Measurements from ENCODE around the gene DNAJC3. TPM values are rescaled to one million over a fixed set of nuclear protein-coding genes. Genes with fewer than 3 reads are reported as not detected.

DNAJC3 gene
- total and polyA plus RNA-seq, 2 of the 13 experiments (the other 11 are each of a cell fraction or from before 2014, with no cell fraction given): 10.4 to 48.2 TPM

GRCh38 chr13:95652821-95653220 is 24.1 kb upstream of the DNAJC3 start:
- Histone ChIP-seq H3K4me2 (ENCODE audit: low read depth, low read length) (no peak overlapping the region), H3K9me3 (ENCODE audit: low read length) (no peaks in the 10 kb centered on the region), H2AFZ (ENCODE audit: low read length) (no peak overlapping the region), H3K27me3 (ENCODE audit: control insufficient read depth in 1 of 2, insufficient read depth in 2 of 2, low read length in 2 of 2) (peaks cover 0 to 9% of the 10 kb centered on the region in 2 experiments; a peak in 2 of 5 replicates), H3K4me1 (ENCODE audit: insufficient read depth, low read length) (no peaks in the 10 kb centered on the region), H3K4me3 (replicated peaks in 1 of 3; ENCODE audit: insufficient read depth in 1 of 3, low read depth in 2 of 3, low read length in 3 of 3) (no peak overlapping the region), H3K9ac (ENCODE audit: insufficient read depth, low read depth, low read length) (no peak overlapping the region), H3K36me3 (replicated peaks in 1 of 2; ENCODE audit: control insufficient read depth in 1 of 2, insufficient read depth in 2 of 2, low read length in 2 of 2) (no peaks in the 10 kb centered on the region), H3K79me2 (ENCODE audit: insufficient read depth, low read length) (no peaks in the 10 kb centered on the region), H4K20me1 (ENCODE audit: insufficient read depth, low read length) (no peaks in the 10 kb centered on the region), H3K27ac (ENCODE audit: extremely low read length, insufficient read depth, low read length) (no peak overlapping the region)
- no peak for ATAC-seq
- DNase-seq (ENCODE audit: low spot score): no peak
- in situ Hi-C loops (cut with HindIII; ENCODE audit: extremely low pct_ligation_motif_present, low pct_unique_long_range_greater_than_20kb) (no loop called here), intact Hi-C loops (cut with micrococcal nuclease; ENCODE audit: unreplicated experiment) (no loop called here)
- TF ChIP-seq, protein P1, sequence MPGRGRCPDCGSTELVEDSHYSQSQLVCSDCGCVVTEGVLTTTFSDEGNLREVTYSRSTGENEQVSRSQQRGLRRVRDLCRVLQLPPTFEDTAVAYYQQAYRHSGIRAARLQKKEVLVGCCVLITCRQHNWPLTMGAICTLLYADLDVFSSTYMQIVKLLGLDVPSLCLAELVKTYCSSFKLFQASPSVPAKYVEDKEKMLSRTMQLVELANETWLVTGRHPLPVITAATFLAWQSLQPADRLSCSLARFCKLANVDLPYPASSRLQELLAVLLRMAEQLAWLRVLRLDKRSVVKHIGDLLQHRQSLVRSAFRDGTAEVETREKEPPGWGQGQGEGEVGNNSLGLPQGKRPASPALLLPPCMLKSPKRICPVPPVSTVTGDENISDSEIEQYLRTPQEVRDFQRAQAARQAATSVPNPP (CRISPR knock-in tag; IDR thresholded peaks at IDR 0.05): no peak
- TF ChIP-seq PHF5A (CRISPR knock-in tag; IDR thresholded peaks at IDR 0.05; ENCODE audit: low read depth, unreplicated experiment) (no peak), JUND (CRISPR knock-in tag; IDR thresholded peaks at IDR 0.05) (no peak), ZNF282 (IDR thresholded peaks at IDR 0.05; ENCODE audit: partially characterized antibody) (no peak), MAFF (IDR thresholded peaks at IDR 0.05; ENCODE audit: low read depth, low read length) (no peak), ZNF672 (CRISPR knock-in tag; IDR thresholded peaks at IDR 0.05) (no peak), ZNF274 (CRISPR knock-in tag; IDR thresholded peaks at IDR 0.05) (no peak), ZNF225 (CRISPR knock-in tag; IDR thresholded peaks at IDR 0.05) (no peak), SP5 (CRISPR knock-in tag; IDR thresholded peaks at IDR 0.05; ENCODE audit: borderline replicate concordance, low read depth) (no peak), ZNF761 (CRISPR knock-in tag; conservative IDR thresholded peaks at IDR 0.05) (no peak)
- 26% methylated on average over 3 of the region's 3 CpGs for WGBS (ENCODE audit: low lambda C conversion rate)
- BruUV-seq (replicated peaks): no TSS peak
- ChIA-PET POLR2A (no interaction called here), CTCF (ENCODE audit: low intra/inter-chr PET ratio, low total read pairs) (no interaction called here)
- FAIRE-seq: no peak
